GM19240 (cell line): ENCODE results near the gene BIRC7.
"Not testable (repeated sequence)": the region's sequence is repeated elsewhere in the genome, so short reads cannot be mapped to it uniquely, and the experiment has no call there.

ENCODE experiments used
- DNase-seq: peaks from one replicate; pipeline ENCODE4 v3.0.0; 2011; ENCODE audit warnings: low spot score; ENCODE audit not compliant: insufficient read length

BIRC7 gene

DNA sequence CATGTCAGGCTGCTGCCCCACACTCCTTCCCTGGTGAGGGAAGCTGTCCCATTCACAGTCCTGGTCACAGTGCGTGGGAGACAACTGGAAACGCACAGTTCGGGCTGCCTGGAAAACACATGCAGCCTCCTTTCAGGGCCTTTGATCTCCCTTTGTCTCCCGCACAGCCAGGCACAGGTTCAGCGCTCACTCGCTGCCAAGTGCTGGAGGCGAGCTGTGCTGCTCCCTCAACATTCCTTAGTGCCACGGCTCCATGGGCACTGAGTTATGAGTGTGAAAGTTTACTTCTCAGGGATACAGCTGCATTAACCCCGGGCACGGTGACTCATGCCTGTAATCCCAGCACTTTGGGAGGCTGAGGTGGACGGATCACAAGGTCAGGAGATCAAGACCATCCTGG lies 28.8 kb upstream of the BIRC7 start:
- no peak for DNase-seq

DNA sequence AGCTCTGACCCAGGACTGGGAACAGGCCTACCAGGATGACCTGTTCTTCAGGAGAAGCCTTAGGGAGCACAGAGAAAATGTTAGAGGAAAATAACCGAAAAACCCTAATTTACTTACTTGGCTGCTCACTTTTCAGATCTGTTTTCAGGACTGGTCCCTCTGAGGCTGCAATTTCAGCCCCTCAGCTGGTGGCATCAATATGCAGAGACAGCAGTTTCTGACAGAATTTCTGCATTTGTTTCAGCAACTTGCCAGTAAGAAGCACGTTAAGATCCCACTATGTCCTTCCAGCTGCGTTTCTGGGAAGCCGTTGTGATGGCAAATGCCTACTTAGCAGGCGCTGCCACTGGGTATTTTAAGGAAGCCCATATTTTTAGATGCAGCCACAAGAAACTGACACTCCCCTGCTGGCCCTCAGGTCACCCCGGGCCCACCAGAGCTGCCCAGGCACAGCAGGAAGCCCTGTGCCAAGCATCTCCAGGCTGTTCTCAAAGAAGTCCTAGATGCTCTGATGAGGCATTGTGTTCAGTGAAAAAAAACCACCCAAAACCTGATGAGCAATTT lies 27.3 kb upstream of the BIRC7 start:
- no peak for DNase-seq

DNA sequence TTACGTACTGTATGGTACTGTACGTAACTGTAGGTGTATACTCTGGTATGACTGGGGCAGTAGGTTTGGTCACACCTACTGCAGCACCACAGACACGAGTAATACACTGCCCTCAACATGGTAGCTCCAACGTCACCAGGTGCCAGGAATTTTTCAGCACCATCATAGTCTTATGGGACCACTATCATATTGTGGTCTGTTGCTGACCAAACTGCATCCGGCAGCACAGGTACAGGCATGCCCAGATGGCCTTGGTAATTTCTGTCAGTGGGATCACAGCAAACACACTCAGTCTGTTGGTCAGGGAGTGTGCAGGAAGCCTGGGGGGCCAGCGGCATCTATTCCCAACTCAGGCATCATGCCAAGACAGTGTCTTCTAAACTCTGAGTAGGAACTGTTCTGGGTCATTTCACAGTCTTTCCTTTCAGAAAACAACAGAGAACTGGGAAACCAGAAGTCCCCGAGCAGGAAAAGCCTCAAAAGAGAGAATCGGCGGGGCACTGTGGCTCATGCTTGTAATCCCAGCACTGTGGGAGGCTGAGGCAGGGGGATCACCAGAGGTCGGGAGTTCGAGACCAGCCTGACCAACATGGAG lies 25.6 kb upstream of the BIRC7 start:
- no peak for DNase-seq

DNA sequence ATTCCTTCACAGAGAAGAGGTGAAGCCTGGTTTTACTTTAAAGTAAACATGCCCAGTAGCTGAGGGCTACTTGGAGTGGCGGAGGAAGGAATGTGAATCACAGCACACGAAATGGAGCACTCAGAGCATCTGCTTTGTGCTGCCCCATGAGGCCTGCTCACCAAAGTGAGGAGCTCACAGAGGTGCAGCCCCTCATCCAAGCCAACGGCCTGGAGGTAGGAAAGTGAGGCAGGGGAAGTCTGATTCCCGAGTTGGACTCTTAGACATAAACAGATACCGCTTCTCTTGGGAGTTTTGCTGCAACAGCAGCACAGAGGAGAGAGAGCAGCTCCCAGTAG lies 23.3 kb upstream of the BIRC7 start:
- DNase-seq = no peak

DNA sequence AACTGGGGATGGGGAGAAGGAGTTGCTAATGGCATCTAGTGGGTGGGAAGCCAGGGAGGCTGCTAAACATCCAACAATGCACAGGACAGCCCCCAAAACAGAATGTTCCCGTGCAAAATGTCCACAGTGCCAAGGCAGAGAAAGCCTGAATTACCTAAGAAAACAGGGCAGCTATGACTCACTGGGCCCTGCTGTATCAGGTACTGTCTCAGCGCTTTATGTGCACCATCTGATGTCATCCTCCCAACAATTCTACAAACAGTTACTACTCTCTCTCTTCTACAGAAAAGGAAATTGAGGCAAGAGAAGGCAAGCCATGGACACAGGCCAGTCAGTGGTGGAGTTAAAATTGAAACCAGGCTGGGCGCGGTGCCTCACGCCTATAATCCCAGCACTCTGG lies 22.9 kb upstream of the BIRC7 start:
- DNase-seq = no peak

DNA sequence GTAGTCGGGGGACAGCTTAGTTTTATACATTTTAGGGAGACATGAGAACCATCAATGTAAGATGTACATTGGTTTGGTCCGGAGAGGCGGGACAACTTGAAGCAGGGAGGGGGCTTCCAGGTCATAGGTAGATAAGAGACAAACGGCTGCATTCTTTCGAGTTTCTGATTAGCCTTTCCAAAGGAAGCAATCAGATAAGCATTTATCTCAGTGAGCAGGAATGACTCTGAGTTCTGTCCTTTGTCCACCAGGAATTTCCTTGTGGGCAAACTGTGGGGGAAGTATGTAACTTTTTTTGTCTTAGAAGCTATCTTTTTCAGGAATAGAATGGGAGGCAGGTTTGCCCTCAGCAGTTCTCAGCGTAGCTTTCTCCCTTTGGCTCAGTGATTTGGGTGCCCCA lies 21.2 kb upstream of the BIRC7 start:
- no peak for DNase-seq

DNA sequence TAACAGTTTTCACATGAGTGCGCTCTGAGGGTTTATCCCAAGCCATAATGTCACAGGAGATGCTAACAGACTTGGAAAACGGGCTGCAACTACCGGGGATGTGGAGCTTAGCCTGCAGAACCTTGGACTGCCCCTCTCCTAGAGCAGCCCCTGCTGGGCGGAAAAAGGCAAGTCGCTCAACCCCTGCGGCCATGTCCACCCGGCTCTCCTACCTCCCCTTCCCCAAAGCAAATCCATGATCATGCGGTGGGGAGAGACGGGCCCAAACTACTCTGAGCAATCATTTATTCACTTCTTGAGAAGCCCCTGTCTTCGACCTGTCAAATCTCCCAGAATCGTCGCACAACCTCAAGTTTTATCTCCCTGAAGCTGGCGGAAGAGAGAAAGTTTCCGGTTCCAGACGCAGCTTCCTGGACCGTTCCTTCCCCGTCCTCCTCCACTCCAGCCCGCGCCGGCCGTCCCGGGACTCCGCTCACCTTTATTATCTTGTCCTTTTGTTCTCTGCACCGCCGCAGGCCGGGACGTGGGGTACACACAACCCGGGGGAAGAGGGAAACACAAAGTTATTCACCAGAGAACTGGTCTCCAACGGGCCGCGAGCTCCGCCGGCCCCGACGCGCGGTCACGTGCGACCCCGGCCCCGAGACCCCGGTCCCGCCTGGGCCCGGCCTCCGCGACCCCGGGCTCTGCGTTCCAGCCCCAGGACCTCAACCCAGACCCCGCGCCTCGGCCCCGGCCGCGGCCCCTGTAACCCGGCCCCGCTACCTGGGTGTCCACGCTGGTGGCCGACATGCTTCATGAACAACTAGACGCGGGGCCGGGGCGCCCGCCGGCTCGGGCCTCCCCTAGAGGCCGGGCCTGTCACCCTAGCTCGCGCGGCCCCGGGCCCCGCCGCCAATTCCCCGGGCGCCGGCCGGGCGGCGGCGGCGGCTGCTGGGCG lies 20.3 kb upstream of the BIRC7 start:
- no peak for DNase-seq

DNA sequence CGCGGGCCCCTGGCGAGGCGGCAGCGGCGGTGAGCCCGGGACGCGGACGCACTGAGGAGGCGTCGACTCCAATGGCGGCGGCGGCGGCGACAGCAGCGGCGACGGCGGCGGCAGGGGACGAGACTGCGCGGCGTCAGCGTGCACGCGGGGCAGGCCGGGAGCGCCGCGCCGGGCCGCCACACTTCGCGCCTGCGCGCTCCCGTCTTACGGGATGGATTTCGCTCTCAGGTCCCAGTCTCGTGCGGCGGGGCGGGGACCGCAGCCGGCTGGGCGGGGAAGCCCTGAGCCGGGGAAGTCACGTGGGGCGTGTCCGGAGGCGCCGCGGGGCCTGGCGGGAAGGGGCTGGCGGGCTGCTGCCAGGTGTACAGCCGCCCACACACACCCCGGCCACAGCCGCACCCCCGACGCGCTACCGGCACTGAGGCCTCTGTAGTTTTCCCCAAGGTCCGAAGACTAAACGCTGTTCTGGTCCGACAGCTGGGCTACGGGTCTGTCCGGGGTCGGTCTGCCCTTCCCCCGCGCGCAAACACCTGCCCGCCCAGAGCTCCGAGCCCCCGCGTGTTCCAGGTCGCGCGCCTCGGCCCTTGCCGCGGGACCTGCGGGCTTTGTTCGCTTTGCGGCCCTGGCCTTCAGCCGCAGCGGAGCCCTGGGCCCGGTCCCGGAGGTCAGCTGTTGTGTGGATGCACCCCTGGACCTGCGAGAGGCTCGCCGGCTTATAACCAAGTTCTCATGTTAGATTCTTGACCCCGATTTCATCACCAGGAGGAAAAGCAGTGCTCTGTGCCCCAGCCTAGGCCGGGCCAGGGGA lies 19.5 kb upstream of the BIRC7 start, which contains the start of gene YTHDF1:
TSS of gene YTHDF1 (minus strand) at position 91 of the 808 bp plus-strand sequence. CDS start 239 bp downstream, outside the sequence.
- DNase-seq = peak; percentile 99

DNA sequence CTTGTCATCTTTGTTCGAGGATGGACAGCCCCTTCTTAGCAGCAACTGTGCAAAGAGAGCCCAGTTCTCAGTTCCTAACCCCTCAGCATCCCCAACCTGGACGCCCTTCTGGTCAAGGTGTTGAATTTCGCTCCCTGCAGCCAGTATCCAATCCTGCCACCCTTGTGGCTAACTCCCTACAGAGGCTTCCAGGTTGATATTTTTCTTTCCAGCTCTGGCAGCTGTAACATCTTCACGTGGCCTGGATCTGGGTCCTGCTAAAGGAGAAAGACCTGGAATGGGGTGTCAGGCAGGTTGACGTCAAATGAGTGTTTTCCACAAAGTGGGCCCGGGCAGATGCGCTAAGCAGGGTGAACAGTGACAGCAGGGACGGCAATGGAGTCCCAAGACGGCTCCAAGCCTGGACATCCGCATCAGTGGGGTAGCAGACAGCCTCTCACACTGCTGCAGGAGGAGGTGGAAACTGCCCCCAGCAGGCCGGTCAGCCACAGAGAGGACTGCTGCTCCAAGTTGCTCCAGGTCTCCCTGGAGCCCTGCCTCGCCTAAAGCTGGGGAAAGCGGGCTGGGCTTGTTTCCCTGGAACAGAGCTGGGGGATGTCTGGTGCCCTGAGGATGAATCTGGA lies 18.7 kb upstream of the BIRC7 start:
- no peak for DNase-seq

DNA sequence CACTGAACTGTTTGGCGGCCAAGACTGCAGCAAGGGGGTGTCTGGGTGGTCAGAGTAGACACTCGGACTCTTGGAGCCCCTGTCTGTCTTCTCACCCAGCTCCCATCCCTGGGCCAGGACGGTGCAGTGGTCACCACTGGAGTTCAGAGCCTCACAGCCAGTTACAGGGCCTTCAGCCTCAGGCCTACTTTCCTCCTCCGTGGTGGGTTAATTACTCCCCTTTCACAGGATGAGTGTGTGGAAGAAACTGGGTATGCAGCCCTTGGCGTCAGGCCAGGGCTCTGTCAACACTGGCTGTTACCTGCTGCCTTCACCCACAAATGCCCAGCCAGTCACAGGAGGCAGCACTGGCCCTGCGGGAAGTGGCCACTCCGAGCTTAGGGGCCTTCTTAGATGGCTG lies 18.0 kb upstream of the BIRC7 start:
- no peak for DNase-seq

DNA sequence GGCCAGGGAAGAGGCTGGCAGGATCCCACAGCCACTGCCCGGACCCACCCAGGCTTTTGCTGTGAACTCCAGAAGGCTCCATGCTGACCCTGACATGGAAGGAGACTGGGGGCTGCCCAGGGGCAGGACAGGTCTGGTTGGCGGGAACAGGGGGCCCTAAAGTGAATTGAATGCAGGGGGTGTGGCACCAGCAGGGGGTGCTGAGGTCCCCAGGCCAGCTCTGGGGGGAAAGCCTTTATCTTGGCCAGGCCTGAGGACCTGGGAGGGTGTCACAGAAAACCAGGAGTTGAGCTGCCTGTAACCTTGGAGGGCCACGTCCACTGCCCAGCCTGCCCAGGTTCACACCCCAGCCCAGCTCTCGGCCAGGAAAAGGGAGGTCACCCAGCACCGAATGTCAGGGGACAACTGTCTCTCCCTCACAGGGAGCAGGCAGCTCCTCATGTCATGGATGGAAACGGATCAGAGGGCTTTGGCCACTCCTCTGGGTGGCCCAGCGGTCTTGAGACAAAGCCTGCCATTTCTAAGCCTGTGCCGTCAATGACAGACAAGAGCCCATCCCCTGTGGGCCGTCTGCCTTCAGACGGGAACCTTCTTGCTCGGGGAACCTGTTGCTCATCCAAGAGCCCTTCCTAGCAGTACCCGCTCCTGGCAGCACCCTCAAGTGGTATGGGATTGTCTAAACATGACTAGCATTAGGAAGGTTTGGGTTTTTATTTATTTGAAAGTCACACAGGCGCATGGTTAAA lies 16.8 kb upstream of the BIRC7 start:
- no peak for DNase-seq

DNA sequence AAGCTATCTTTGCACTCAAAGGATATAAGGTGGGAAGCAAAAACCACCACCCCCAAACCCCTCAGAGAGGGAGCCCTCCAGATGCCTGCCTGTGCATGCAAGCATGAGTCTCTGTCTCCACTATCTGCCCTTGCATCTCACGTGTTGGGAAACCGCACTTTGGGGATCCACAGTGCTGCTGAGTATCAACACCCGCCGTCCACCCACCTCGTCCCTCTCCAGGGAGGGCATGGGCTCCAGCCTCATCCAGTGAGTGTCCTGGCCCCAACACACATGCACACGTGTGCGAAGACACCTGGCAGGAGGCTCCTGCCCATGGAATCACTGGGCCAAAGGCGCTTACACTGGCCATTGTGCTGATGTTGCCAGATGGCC lies 16.3 kb upstream of the BIRC7 start:
- DNase-seq = no peak

DNA sequence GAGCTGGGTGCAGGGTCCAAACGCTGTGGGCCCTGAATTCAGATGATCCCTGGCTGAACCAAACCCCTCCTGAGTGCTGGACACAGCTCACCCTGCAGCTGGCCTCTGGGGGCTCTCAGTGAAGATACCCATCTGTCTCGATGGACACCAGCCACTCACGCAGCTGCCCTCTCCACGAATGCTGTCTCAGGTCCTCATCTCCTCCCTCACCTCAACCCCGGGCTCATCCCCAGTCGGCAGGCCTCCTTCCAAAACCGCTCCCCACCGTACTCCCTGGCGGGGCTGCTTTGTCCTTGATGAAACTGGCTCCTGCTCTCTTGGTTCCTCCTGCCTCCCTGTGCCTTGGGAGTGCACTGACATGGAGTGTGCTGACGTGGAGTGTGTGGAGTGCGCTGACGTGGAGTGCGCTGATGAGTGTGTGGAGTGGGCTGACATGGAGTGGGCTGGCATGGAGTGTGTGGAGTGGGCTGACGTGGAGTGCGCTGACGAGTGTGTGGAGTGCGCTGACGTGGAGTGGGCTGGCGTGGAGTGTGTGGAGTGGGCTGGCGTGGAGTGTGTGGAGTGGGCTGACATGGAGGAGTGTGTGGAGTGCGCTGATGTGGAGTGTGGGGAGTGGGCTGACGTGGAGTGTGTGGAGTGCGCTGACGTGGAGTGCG lies 15.7 kb upstream of the BIRC7 start:
- DNase-seq = no peak

DNA sequence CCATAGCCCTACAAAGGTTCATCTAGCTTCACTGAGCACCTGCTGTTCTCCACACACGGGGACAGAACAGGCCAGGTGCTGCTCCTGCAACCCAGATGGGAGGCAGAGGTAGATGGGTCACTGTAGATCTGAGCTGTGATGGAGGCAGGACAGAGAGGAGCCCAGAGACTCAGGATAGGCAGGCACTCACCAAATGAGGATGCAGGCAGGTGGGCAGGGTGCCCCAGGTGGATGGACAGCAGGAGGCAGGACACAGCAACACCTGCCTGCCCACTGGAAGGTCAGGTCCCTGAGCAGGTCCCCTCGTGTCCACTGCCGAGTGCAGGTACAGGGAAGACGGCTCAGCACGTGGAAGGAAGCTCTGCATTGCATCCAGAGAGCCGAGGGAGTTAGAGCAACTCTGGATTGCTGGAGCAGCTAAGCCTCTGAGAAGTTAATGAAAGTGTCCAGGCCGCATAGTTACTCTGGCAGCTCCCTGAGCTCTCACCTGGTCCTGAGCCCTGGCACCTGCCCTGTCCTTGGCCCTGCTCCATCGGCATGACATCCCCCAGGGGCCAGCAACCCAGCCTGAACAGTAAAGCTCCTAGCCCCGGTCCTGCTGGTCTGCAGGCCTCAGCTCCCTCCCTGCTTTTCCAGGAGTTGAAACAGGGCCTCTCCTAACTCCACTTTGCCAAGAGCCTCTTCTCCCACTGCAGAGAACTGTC lies 14.9 kb upstream of the BIRC7 start:
- no peak for DNase-seq

DNA sequence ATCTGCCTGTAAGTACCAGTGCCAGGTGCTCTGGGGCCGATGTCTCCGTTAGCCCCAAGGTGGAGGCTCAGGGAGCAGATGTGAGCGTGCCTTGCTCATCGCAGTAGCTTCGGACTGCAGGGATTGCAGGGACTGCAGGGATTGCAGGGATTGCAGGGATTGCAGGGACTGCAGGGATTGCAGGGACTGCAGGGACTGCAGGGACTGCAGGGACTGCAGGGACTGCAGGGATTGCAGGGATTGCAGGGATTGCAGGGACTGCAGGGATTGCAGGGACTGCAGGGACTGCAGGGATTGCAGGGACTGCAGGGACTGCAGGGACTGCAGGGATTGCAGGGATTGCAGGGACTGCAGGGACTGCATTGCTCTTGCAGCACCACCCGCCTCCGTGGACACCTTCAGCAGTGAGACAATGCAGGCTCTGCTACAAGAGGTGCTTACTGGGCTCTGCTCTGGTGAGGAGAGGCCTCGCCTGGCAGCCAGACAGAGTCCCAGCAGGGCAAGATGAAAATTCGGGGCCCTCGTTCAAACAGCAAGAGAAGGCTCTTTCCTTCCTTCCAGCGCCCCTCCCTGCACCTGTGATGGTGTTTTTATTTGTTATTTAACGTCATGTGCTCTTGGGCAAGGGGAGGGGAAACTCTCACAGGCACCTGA lies 14.2 kb upstream of the BIRC7 start:
- DNase-seq = not testable (repeated sequence)

DNA sequence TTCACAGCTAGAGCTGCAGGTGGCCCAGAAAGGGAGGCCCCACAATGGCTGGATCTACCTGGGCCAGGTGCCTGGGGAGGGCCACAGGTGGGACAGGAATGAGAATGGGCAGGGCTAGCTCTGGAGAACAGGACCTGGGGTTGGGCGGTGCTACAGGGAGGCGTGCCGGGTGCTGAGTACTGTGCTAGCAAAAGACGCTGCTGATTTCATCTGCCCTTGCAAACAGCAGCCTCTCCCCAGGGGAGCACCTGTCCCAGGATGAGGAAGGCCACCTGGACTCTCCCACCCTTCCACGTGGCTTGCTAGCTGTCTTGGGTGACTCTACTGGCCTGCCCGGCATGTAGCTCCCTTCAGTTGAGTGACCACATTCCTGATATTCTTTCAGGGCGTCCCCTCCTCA lies 13.2 kb upstream of the BIRC7 start:
- DNase-seq = no peak

DNA sequence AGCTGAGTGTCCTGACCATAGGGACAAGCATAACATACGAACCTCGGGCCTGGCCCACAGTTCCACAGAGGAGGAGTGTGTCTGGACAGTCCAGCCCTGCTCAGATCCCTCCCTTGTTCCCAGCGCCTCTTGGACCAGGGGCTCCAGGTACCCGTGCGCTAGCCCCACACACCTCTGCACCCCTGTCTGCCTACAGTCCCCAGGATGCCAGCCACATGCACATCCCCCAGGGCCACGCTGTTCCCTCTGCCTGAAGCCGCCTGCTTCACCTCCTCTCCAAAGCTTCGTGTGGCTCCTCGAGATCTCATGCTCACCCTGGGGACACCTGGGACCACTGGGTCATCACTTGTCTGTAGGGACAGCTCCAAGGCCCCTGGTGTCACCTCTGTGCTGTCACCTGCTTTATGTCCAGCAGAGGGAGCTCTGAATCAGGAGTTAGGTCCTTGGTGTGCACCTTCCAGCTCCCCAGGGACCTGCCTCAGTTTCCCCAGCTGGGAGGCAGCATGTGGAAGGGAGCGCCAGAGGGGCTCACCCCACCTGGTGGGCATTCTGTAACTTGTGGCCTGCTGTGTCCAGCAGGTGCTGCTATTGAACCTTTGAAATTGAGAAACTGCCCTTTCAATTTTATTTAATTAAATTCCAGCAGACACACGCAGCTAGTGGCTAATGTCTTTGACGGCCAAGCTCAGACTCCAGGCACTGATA lies 12.4 kb upstream of the BIRC7 start:
- DNase-seq = no peak

DNA sequence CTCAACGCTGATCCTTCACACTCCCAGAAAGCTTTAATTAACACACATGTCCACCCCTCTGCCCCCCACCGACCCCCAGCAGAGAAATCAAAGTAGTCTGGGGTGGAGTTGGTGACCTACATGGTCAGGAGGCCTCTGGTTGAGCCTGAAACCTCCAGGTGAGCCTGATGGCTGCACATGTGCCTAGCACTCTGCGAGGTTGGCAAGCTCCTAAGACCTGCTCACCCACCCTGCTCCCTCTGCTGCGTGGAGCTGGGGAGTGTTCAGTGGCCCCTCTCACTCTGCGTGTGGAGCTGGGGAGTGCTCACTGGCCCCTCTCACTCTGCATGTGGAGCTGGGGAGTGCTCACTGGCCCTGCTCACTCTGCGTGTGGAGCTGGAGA lies 11.9 kb upstream of the BIRC7 start:
- no peak for DNase-seq
